GM21515 (cell line): ENCODE results near the gene HPCA.
"Not testable (repeated sequence)": the region's sequence is repeated elsewhere in the genome, so short reads cannot be mapped to it uniquely, and the experiment has no call there.

Source experiments
- ATAC-seq: cut with Tn5 transposase; IDR thresholded peaks from one replicate; pipeline ENCODE4 v1.9.1; 2021; ENCODE audit not compliant: unreplicated experiment

HPCA gene

DNA sequence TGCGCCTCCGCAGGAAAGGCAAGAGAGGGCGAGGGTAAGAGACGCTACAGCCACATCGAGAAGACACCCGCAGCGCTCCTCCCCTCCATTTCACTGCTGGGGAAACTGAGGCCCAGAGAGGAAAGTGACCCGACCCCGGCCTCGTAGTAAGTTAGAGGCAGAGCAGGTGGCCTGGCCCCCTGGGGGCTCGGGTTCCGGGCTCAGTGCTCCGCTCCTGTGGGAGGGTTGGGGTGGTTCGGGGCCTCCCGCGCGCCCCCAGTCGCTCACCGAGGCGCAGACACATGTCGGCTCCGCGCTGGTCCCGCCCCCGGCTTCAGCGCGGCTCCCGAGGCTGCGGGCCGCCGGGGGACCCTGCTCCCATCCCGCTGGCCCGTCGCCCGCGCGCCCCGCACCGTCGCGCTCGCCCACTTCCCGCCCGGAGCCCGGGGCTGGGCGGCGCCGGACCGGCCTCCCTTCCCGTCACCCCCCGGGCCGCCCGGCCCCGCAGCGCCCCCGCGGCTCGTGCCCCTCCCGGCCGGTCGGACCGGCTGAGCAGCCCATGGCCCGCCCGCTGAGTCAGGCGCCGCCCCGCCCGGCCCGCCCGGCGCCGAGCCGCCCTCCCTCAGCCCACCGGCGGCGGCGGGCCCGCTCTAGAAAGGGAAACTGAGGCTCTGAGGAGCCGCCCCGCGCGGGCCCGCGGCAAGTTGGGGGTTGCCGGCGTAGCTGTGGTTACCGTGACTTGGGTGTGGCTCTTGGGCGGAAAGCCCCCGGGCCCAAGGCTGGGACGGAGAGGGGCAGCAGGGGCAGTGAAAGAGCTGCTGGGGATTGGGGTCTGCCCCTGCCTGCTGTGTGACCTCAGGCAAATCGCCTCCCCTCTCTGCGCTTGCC lies 14.9 kb downstream of the HPCA start, which contains the start of gene TMEM54:
TSS of gene TMEM54 (minus strand) at position 434 of the 867 bp plus-strand sequence. CDS start at position 283, 151 bp downstream.
- ATAC-seq, result no peak

DNA sequence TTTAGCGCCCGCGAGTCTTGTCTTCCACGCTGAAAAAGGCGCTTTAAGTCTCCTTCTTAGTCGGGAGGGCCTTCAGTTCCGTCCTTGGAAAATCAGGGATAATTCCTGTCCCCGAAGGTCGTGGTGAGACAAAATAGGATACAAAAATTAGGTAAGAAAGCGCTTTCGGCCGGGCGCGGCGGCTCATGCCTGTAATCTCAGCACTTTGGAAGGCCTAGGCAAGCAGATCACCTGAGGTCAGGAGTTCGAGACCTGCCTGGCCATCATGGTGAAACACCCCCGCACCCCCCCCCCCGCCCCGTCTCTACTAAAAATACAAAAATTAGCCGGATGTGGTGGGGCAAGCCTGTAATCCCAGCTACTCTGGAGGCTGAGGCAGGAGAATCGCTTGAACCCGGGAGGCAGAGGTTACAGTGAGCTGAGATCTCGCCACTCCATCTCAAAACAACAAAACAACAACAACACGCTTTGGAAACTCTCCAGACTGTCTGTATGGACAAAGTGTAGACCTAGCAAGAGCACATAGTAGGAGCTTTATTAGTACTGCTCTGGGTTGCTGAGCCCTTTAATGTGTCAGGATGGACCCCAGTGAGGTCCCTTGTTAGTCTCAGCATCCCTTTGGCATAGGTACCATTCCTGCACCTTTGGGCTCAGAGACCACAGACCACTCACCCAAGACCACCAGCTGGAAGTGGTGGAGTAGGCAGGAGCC lies 15.7 kb downstream of the HPCA start:
- ATAC-seq, result no peak

DNA sequence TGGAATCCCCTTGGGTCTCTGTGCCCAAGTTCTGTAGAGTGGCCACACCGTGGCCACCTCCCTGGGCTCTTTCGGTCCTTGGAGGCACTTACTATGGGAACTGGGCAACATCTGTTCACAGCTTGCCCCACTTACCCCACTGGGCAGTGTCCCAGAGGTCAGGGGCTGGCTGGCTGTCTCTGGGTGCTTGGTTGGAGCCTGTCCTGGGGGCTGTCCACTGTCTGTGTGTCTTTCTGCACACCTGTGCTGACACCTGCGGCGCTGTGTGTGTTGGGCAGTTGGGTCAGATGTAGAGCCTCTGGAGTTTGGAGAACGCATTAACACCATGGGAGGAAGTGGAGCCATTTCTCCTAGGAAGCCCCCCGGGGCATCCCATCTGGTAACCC lies 16.2 kb downstream of the HPCA start:
- ATAC-seq, result no peak

DNA sequence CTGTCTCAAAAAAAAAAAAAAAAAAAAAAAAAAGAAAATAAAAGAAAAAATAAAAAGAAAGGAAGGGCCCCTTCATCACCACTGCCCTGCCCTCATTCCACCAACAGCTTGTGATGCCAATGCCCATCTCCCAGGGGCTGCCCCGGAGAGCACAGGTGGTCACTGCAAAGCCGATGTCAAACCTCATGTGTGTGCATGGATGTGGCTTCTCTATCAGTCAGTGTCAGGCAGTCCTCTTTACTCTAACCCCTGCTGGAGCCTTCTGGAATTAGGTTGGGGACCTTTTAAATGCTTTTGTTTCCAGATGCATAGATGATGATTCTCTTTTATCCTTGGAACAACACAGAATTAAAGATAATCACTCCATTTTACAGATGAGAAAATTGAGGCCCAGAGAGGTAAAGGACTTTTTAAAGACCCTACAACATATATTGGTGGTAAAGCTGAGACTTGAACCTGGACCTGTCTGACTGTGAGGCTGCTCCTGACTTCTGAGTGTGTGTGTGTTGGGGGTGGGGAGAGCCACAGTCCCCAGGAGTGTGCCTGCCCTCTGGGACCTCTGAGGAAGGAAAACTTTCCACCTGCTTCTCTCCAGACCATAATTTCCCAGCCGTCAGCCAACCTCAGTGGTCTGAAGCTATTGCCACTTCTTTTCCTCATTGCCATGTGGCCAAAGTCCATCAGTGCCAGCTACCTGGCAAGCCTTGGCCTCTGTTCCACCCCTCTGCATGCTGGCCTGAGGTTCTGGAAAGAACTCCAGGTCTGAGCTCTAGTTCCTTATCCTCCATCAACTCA lies 17.9 kb downstream of the HPCA start:
- ATAC-seq, result no peak

DNA sequence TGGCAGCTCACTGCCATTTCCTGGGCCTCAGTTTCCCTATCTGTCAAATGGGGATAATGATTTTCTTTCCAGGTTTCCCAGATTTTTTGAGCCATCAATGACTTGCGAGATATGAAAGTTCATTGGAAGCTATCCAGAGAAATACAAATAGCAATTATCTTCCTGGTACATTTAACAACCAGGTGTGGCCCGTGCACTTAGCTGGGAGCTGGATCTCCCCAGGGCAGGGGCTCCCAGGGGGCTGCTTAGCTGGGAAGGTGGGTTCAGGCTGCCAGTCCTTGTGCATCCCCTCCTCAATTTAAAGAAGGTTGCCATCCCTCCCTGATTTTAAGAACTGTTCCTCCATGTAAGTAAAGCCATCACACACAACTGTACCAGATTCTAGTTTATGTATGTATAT lies 18.5 kb downstream of the HPCA start:
- ATAC-seq, result no peak

DNA sequence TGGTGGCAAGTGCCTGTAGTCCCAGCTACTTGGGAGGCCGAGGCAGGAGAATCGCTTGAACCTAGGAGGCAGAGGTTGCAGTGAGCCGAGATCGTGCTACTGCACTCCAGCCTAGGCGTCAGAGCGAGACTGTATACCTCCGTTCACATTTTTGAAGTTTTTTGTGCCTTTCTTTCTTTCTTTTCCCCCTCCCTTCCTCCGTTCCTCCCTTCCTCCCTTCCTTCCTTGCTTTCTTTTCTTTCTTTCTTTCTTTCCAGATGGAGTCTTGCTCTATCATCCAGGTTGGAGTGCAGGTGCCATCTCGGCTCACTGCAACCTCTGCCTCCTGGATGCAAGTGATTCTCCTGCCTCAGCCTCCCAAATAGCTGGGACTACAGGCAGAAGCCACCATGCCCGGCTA lies 19.3 kb downstream of the HPCA start:
- not testable (repeated sequence) for ATAC-seq

DNA sequence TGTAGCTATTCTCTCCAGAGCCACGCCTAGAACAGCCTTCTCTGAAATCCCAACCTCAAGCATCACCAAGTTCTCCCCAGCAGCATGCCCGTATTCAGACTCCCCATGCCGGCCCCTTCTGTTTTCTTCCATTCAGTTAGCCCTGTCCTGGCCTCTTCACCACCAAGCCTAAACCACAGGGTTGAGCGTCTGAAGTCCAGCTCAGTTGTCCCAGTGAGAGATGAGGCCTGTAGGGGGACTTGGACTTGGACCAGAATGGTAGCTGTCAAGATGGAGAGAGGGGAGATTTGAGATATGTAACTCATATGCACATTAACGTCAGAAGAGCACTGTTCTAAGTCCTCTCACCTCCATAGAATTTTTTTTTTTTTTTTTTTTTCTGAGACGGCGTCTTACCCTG lies 20.4 kb downstream of the HPCA start:
- ATAC-seq, result no peak

DNA sequence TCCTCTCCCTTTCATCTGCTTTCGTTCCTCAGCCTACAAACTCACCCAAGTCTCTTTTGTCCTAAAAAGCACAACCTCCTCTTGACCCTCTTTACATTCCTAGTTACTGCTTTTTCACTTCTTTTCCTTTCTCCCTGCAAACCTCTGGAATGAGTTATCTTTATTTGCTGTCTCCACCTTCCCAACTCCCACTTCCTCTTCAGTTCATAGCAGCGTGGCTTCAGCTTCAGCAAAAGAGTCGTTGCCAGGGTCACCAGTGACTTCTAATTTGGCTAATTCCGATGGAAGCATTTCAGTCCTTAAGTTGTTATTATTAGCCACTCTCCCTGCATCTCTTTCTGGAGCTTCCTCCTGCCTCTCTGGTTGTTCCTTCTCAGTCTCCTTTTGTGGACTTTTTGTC lies 21.1 kb downstream of the HPCA start:
- ATAC-seq, result no peak

DNA sequence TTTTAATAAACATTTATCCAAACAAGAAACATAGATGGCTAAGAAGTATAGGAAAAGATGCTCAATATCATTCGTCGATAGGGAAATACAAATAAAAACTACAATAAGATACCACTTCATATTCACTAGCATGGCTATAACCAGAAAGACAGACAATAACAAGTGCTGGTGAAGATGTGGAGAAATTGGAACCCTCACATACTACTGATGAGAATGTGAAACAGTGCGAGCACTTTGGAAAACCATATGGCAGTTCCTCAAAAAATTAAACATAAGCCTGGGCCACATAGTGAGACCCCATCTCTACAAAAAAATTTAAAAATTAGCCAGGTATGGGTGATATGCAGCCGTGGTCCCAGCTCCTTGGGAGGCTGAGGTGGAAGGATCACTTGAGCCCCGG lies 24.0 kb downstream of the HPCA start:
- no peak for ATAC-seq

DNA sequence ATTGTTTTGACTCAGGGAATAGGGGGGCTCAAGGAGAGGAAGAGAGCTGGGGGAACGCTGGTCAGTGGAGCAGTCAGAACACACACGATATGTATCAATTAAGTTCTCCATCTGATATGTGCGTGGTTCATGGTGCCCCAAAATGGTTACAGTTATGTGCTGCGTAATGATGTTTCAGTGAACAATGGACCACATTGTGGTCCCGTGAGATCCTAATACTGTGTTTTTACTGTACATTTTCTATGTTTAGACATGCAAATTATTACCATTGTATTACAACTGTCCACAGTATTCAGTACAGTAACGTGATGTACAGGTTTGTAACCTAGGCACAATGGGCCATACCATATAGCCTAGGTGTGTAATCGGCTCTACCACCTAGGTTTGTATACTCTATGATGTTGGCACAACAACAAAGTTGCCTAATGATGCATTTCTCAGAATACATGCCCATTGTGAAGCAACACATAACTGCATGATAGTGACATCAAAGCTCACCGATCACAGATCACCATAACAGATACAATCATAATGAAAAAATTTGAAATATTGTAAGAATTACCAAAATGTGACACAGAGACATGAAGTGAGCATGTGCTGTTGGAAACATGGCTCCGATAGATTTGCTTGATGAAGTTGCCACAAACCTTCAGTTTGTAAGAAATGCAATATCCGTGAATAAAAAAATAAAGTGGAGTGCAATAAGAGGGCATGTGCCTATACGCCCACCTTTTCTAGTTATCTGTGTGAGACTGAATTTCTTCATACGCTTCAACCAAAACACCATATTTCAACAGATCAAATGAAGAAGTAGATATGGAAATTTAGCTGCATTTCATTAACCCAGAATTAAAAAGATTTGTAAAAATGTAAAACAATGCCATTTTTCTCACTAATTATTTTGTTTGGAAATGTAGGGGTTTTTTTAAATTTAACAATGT lies 29.7 kb downstream of the HPCA start:
- ATAC-seq, result no peak

DNA sequence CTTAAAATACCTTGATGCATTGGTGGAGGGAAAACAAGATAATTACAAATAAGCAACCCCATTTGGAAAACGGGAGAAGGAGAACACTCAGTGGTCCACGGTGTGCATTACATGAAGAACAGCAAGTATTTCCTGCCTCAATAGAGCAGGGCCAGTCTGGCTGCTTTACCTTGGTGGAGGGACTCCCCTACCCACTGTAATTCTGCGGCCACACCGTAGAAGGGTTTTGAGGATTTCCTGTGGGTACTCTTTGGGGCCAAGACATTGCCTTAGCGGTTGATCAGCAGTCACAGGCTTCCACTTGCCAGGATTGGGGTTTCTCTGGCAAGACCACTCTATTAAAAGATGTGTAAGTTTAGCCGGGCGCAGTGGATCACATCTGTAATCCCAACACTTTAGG lies 31.2 kb downstream of the HPCA start:
- ATAC-seq, result no peak

DNA sequence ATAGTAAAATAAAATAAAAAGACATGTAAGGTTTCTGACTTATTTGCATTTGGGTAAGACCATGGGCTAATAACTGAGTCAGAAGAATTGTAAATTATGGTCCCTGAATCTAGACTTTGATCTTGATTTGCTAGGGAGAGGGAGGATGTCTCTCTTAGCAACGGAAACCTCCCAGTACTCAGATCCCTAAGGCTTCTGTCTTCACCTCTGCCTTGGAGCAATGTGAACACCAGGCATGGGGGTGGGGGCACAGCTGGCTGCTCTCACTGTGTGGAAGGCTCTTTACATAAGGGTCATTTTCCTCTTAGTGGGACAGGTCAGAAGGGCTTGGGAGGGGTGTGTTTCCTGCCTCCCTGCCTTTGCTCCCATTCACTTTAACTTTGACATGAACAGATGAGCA lies 31.9 kb downstream of the HPCA start:
- no peak for ATAC-seq

DNA sequence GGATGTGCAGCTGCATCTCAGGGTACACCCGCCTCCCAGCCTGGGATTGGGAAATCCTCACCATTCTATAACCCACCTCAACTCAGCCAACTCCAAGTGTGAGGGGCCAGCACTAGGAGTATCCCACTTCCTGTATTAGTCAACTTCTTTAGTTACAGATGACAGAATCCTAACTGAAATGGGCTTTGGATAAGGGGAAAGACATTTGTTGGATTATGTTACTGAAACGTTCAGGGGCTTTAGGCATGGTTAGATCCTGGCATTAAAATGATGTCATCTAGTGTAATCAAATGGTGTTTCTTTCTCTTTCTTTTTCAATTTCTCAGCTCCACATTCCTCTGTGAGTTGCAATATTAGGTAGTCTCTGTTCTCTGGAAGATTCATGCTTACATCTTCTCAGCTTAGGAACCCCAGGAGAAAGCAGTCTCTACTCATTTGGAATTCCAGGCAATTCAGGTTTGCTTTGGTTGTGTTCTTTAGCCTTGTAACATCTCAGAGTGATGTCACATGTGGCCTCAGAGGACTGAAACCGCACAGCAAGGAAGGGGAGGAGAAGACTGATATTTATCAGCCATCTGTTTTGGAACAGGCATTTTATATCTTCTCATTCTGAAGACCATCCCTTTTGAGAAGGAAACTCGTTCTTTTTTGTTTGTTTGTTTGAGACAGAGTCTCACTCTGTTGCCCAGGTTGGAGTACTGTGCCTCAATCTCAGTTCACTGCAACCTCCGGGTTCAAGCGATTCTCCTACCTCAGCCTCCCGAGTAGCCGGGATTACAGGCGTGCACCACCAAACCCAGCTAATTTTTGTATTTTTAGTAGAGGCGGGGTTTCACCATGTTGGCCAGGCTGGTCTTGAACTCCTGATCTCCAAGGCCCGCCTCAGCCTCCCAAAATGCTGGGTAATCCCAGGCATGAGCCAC lies 33.8 kb downstream of the HPCA start:
- ATAC-seq, result no peak

DNA sequence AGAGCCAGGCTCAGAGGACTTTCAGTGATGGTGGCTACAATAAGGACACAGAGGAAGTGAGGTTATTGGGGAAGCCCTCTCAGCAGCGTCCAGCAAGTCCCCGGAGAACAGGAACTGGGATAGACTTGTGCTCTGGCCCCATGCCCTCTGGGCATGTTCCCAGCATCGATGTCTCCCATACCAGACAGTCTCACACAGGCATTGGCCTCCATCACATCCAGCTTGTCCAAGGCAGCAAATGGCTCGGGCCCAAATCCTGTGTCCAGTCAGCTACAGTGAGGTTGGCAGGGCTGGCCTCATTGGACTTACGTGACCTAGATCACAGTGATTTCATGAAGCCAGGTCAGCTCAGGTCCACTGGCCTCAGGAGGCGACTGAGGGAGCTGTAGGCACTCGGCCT lies 34.5 kb downstream of the HPCA start:
- no peak for ATAC-seq

DNA sequence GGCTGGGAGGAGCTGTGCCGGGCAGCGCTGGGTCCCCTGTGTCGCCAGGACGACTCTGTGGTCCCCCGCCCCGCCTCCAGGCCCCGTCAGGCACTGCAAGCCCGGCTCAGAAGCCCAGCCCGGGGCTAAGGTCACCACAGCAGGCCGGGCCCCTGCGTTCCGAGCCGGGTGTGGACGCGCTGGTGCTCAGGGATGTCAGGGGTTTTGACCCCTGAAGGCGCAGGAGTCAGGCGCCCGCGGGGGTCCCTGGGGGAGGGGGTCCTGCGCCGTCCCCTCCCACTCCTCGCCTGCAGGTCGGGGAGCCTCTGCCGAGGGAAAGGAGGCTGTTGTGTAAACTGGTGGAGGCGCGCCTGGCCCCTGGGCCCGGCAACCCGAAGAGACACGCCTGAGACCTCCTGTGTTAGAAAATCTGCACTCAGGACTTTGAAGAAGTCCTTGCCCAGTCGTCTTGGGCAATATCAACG lies 38.6 kb downstream of the HPCA start:
- no peak for ATAC-seq

DNA sequence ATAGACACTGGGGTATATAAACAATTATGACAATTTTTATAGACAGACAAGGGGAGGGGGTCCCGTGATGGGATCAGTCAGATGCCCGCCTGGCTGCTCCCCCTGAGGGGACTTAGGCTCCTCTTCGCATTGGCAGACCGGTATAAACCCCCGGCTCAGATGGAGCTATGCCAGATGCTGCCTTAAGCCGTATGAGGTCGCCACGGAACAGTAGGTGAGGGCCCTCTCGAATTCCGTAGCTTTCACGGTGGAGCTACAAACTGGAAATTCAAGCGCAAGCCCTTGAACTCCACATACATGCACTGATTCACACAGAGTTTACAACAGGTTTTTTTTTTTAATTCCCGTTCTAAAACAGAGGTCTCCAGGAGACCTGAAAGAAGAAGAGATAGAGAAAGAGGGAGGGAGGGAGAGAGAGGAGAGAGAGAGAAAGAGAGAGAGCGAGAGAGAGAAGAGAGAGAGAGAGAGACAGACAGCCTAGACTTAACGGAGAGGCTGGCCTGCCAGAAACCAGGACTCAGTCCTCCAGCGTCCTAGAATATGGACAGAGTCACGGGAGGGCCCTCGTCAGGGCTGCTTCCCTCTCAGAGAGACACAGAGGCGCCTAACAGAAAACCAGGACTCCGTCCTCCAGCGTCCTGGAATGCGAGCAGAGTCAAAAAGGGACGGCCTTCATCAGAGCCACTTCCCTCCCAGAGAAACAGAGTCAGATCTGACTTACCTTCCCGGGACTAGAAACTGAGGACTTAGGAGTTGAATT lies 39.3 kb downstream of the HPCA start:
- ATAC-seq, result no peak

DNA sequence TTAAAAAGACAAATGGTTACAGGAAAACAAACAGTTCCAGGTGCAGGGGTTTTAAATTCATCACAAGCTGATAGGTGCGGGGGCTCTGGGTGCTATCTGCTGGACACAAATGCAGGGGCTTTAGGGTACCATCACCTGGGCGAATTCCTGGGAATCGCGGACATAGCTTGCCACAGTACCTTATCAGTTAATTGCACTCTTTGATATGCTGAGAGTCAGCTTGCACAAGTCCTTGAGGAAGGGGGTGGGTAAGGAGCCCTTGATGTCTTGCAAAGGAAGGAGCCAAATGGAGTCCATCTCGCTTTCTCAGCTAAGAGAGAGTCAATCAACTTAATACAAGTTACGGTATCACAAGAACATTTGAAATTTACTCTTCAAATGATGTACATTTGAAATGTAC lies 40.3 kb downstream of the HPCA start:
- no peak for ATAC-seq

DNA sequence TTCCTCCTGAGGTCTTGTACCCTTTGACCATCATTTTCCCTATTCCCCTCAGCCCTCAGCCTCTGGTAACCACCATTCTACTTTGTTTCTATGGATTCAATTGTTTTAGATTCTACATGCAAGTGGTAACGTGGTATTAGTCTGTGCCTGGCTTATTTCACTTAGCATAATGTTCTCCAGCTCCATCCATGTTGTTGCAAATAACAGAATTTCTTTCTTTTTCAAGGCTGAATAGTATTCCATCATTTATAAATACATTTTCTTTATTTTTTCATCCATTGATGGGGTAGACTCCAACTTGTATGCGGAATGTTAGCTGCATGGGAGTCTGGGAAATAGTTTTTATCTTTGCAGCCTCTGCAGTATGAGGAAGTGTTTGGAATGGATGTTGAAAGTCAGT lies 41.1 kb downstream of the HPCA start:
- ATAC-seq, result no peak

DNA sequence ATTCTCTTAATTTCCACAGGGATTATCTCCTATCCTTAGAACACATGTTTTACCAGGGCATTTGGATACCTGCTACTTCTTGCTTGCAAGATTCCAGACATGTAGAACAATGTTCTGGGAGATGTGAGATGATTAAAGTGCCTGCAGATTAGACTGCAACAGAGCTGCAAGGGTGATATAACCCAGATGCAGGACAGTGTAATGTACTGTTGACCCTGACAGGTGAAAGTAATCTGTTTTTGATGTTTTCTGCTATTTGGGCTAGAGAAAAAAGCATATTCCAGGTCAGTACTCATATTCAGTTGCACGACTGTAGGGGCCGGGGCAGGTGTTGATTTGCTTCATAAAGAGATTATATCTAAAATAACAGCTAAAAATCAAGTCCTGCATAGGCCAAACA lies 42.0 kb downstream of the HPCA start:
- ATAC-seq, result no peak
